Astrocyte of the spinal cord (primary cell): ENCODE data around the gene VANGL2.
A peak's percentile ranks its signal among the peaks of the same experiment; 100 is the strongest.

ENCODE experiments used
- DNase-seq: peaks from one replicate; pipeline ENCODE4 v3.0.0; 2011; ENCODE audit warnings: low read depth, low spot score
- H3K4me3 ChIP-seq: 2 replicates; pipeline ENCODE4 v1.5.1; 2011; ENCODE audit warnings: low read depth, mild to moderate bottlenecking, low read length, moderate library complexity
- CTCF ChIP-seq: IDR thresholded peaks from 2 replicates; pipeline ENCODE4 v1.5.1; 2012; ENCODE audit warnings: low read depth, mild to moderate bottlenecking, low read length, inconsistent platforms
- in situ Hi-C: cut with HindIII; loops from 2 replicates; pipeline ENCODE4 v1.10.0; 2017; ENCODE audit warnings: low sequenced_read_pairs

The VANGL2 gene

DNA sequence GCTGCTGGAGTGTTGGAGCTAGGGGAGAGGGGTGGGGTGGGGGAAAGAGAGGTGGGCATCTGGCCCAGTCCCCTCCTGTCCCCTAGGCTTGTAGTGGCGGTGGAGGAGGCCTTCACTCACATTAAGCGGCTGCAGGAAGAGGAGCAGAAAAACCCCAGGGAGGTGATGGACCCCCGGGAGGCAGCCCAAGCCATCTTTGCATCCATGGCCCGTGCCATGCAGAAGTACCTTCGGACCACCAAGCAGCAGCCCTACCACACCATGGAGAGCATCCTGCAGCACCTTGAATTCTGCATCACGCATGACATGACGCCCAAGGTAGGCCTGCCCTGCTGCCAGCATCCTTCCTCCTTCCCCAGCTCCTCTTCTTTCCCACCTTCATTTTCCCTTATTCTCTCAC is 23.6 kb downstream of the VANGL2 start:
- no peak overlapping the region for H3K4me3 ChIP-seq
- TF ChIP-seq CTCF, result no peak
- no peak for DNase-seq
- in situ Hi-C loops, result no loop called here

GRCh38 chr1:160425847-160426246 is 25.5 kb downstream of the VANGL2 start:
- in situ Hi-C loops, result no loop called here
- no peak for TF ChIP-seq CTCF

GRCh38 chr1:160427625-160428024 is 27.3 kb downstream of the VANGL2 start:
- no peak for TF ChIP-seq CTCF
- in situ Hi-C loops, result no loop called here
- no peak overlapping the region for H3K4me3 ChIP-seq
- peak; percentile 61 for DNase-seq

More at GRCh38 chr1:160425847-160426246, 25.5 kb downstream of the VANGL2 start:
- H3K4me3 ChIP-seq, result no peak overlapping the region
- DNase-seq, result no peak

- in situ Hi-C loops, result no loop called here
- H3K4me3 ChIP-seq, result no peak overlapping the region
- DNase-seq, result peak; percentile 48
- TF ChIP-seq CTCF, result no peak
Observed at GRCh38 chr1:160428053-160428452, 27.7 kb downstream of the VANGL2 start.

DNA sequence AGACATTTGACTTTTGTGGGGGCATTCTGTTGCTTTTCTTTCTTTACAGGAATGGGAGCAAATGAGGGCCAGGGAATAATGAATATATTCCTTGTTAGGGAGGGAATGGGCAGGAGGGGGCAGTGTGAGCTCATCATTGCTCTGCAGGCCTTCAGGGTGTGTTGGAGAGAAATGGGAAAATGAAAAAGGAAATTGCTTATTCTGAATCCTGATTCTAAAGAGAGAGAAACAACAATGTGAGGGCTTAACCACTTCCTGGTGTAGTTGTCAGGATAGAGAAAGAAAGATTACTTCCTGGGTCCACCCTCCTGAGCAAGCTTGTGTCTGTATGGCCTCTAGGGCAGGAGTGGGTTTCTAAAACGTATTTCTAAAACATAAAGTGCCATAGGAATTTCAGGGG is 28.3 kb downstream of the VANGL2 start:
- DNase-seq, result peak; percentile 62
- in situ Hi-C loops, result no loop called here
- no peak overlapping the region for H3K4me3 ChIP-seq
- peak; percentile 67 for TF ChIP-seq CTCF

DNA sequence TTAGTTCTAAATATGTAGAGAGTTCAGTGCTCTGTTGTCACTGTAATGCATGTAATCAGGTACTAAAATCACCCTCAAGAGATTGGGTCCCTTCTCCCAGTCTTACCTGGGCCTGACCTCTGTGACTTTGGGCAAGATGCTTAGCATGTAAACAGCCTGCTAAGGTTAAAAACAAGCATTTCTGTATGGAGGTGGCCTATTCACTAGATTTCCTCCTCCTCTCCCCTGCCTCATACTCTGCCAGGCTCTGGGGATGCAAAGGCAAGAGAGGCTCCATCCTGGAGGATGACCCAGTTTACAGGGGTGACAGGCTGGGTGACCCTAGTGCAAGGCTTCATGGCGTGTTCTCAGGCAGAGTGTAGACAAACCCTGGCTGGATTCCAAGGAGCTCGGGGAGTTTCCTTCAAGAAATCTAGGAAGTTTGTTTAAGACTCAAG is 28.8 kb downstream of the VANGL2 start:
- TF ChIP-seq CTCF, result no peak
- no peak overlapping the region for H3K4me3 ChIP-seq
- in situ Hi-C loops, result no loop called here
- no peak for DNase-seq
